HG02571 (cell line): ENCODE results near the gene TNNI2.

Experiments used
- ATAC-seq: cut with Tn5 transposase; IDR thresholded peaks from one replicate; pipeline ENCODE4 v1.9.1; 2021; ENCODE audit warnings: mild to moderate bottlenecking, moderate library complexity; ENCODE audit not compliant: unreplicated experiment

Gene TNNI2

DNA sequence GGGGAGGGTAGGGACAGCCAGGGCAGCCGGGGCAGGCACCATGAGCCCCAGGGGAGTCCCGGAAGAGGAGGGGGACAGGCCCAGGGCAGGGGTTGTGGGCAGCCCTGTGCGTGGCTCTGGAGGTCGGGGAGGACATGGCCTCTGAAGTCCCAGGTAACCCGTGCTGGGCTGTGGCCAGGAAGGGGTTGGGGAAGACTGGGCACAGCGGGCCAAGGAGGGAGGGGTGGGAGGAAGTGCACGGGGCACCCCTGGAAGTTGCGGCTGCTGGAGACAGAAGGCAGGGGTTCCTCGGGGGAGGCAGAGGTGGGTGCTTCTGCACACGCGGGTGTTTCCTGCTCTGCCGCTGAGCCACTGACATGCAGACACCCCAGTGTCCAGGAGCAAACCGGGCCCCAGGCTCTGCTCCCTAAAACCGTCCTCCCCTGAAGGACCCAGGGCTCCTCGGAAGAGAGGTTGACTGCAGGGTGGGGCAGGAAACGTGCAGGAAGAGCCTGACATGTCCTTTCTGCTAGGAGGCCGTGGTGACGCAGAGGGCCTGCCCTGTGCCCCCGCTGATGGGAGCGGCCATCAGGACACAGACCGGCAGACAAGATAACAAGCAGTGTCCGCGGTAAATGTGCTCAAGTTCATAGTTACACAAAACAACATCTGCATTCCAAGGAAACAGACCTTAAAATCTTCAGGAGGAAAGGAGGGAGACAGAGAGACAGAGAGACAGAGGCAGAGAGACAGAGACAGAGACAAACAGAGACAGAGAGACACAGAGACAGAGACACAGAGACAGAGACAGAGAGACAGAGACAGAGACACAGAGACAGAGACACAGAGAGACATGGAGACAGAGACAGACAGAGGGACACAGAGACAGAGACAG is 5.7 kb downstream of the TNNI2 start:
- ATAC-seq = no peak

DNA sequence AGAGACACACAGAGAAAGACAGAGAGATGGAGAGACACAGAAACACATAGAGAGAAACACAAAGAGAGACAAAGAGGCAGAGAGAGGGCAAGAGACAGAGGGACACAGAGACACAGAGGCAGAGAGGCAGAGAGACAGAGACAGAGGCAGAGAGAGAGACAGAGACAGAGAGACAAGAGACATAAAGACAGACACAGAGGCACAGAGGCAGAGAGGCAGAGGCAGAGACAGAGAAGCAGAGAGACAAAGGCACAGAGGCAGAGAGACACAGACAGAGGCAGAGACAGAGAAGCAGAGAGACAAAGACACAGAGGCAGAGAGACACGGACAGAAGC is 6.3 kb downstream of the TNNI2 start:
- no peak for ATAC-seq

DNA sequence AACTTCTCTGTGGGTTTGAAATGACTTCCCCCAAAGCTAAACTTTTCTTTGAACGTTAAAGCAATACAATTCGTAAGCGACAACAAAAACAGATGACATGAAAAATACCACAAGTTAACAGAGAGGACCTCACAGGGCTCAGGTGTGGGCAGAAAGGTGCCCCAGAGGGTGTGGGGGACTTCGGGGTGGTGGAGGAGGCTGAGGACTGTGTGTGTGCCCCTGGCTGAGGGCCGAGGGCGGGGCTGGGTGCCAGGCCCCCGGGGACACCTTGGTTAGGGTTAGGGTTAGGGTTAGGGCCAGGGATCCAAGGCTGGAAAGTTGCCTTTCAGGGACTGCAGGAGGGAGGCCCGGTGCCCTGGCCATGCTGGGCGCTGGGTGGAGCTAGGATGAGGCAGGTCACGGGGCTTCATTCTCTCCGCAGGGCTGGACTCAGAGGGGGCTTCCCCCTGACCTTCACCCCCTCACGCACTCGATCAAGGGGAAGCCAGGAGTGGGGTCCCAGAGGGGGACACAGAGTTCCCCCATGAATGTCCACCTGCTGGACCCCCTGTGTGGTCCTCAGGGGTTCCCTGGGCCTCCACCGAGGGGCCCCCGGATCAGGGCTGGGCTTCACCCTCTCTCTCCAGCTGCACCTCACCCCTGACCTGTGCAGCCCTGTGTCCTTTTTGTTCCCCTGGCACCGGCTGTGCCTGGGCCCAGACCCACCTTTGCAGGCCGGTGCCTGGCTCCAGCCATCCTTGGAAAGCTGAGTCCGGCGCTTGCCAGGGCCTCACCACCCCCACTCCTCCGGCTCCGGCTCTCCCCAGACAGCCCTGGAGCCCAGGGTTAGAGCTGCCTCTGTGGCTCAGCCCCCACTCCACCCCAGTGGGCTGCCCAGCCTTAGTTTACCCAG is 7.0 kb downstream of the TNNI2 start:
- no peak for ATAC-seq

DNA sequence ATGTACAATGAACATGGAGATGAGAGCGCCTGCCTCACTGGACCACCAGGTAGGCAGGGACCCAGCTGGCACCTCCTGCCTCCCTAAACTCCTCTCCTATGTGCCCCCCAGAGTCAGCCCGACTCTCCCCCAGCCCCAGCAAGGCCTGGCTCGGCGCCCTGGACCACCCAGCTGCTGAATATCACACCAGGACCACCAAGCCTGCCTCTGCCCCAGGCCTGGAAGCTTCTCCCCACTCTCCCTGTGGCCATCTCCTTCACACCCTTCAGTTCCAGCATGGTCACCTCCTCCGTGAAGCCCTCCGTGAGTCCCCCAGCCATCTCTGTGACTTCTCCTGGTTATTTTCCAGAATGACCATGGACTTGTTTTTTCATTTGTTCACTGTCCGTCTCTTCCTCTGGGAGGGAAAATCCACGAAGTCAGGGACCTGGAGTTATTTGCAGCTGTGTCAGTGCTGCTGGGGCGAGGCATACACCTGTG is 7.7 kb downstream of the TNNI2 start:
- no peak for ATAC-seq

DNA sequence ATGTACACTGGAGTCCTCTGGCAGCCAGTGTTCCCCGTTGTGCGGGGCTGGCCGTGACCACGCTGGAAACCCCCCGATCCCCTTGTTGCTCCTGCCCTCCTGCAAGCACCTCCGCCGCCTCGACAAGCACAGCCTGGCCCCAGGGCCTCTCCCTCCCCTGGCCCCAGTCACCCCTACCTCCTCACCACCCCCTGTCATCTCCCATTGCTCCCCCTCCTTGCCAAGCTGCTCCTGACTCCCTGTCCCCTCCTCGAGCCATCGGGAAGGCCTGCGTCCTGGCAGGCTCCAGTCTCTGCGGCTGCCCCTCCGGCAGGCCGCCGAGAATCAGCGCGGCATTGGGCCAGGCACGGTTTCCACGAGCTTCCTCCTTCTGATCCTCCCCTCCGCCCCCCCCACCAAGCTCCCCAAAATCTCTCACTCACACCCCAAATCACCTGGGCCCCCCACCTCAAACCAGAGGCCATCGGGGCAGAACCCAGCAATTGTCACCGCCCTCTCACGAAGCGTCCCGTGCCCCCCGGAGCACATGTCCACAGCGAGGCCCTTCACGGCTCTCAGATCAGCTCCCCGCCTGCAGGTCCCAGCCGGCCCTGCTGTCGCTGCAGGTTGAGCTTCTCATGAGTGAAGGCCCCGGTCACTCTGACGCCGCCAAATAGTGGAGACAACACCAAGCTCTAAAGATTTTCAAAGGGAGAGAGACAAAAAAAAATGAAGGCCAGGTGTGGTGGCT is 8.4 kb downstream of the TNNI2 start:
- no peak for ATAC-seq

DNA sequence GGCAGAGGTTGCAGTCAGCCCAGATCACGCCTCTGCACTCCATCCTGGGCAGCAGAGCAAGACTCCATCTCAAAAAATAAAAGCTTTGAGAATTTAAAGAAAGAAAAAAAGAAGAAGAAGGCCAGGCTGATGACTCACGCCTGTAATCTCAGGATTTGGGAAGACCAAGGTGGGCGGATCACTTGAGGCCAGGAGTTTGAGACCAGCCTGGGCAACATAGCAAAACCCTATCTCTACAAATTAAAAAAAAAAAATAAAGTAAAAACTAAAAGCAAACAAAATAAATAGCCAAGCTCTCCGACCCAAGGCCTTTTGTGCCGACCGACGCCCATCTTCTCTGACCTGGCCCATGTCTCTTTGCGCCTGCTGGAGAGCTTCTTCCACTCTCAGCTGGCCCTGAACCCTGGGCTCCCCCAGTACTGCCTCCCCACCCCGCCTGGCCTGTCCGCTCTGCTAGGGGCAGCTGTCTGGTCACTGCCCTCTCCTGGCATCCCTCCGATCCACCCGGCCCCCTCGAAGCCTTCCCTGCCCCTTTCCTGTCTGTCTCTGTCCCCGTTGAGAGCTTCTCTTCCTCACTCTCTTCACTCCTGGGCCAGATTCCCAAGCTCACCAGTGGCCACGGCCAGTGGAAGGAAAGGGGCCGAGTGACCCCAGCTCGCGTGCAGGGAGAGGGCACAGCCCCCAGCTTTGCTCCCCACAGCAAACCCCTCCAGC is 9.3 kb downstream of the TNNI2 start:
- no peak for ATAC-seq

DNA sequence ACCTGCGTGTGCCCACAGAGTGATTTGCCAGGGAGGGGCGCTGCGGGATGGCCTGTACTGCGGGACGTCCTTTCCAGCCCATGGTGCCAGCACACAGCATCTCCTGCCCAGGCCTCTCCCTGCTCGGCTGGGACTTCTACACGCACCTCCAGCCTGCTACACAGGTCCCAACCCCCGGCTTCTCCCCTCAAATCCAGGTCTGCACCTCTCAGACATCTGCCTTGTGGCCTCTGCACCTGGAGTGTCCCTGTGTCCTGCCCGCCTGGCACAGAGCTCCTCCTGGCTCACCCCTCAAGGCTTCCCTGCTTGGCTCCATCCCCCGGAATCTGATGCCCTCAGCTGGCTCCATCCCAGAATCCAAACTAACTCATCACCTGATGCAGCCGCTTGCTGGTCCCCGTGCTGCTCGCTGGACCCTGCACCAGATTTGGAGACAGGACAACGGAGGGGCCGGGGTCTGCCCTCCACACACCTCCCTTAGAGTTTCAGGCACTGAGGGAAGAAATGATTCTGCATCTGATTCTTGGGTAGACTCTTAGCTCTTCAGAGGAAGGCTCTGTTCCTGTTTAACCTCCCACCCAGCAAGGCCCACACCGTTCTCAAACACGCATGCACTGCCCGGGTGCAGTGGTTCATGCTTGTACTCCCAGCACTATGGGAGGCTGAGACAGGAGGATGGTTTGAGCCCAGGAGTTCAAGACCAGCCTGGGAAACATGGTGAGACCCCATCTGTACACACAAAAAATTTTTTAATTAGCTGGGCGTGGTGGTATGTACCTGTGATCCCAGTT is 10.1 kb downstream of the TNNI2 start:
- no peak for ATAC-seq

DNA sequence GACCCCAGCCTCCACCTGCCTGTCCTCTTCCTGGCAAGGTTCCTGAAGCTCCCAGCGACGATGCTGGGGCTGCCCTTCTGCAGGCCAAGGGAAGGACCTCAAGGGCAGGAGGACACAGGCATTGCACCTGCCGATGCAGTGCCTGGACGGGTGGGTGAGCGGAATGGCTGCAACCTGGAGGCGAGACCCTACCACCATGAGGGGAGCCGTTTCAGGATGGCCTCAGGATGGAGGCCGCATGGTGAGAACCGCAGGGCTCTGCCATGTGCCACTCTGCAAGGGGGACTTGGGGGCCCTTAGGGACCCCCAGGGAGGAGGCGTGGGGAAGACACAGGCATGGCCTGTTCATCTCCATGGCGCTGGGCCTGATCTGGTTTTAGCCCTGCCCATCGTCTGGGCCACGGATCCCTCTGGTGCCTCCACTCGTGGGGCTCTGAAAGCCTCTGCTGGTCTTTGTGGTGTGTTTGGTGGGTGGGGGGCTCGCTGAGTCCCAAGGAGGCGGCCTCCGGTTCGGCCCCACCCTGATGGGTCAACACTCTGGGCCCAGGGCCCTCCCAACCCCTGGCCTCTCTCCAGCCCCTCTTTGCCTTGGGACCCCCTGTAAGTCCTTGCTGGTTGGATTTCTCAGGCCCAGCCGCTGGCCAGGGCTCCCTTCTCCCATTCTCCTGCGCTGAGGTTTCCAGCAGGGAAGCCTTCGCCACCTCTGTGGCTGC is 12.8 kb downstream of the TNNI2 start:
- ATAC-seq = no peak

DNA sequence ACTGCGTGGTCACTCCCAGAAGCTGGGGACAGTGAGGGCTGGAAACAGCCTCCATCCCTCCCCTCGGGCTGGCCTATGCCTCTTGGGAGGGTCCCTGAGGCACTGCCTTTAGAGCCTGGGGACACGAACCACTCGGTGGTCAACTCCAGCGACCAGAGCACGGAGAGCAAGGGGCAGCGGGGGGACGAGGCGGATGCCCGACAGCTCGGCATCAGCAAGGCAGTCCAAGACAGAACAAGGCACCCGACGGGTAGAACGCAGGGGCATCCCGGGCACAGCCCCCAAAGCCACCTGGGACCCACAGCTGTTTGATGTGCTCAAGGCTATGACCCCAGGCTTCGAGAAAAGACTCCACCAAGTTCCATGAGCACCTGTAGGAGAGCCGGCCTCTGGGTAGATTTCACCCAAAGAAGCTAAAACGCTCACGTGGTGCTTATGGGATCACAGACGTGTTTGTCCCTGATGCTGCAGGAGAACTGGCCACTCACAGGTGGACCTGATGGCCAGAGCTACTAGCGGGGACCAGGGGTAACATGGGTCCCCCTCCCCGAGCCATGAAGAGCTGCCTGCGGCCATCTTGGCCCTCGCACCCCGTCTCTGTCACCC is 13.6 kb downstream of the TNNI2 start:
- no peak for ATAC-seq

DNA sequence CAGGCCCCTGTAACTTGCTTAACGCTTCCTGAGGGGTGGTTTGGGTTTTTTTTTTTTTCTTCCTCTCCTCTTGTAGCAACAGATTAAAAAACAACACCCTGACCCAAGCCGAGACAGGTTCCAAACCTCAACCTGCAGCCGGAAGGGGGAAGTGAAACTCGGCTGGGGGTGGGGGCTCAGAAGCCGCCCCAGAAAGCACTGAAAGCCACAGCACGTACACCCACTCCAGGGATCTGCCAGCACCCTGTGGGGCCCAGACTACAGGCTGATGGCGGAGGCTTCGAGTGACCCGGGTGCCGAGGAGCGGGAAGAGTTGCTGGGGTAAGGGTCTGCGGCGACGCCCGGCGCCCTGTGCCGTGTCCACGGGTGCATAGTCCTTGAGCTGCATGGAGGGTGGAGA is 14.1 kb downstream of the TNNI2 start, which contains the start of gene LSP1:
LSP1 (plus strand) TSS at position 208 of the 400 bp plus-strand sequence; CDS start at position 269, 61 bp downstream.
- ATAC-seq = peak; percentile 41

DNA sequence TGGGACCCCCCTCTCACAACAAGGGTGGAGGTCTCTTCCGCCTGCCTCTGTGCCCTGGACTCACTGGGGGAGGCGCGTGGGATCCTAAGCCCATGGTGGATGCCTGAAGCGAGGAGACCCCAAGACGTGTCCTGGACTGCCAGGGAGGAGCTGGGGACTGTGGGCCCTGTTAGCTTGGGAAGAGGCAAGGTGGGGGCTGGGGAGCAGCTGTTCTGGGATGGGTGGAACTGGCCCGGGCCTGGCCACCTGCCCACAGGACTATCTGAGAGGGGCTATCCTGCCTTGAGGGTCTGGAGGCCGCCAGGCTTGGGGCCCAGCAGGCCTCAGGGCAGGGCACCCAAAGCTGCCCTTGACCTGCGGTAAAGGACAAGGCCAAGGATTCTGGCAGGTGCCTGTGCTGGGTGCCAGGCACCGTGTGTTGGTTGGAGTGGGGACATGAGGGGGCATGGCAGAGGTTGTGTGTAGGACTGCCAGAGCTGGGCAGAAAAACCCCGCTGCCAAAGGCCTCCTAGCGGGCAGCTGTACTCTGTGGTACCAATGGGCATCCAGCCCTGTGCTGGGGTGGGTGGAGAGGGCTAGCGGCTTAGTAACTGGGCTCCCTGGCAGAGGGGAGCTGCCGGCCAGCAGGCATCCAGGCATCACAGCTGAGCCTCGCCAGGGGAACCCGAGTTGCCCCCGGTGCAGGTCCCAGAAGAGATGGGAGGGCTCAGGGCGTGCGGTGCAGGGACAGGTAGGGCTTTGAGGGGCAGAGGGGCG is 14.8 kb downstream of the TNNI2 start:
- ATAC-seq = no peak

DNA sequence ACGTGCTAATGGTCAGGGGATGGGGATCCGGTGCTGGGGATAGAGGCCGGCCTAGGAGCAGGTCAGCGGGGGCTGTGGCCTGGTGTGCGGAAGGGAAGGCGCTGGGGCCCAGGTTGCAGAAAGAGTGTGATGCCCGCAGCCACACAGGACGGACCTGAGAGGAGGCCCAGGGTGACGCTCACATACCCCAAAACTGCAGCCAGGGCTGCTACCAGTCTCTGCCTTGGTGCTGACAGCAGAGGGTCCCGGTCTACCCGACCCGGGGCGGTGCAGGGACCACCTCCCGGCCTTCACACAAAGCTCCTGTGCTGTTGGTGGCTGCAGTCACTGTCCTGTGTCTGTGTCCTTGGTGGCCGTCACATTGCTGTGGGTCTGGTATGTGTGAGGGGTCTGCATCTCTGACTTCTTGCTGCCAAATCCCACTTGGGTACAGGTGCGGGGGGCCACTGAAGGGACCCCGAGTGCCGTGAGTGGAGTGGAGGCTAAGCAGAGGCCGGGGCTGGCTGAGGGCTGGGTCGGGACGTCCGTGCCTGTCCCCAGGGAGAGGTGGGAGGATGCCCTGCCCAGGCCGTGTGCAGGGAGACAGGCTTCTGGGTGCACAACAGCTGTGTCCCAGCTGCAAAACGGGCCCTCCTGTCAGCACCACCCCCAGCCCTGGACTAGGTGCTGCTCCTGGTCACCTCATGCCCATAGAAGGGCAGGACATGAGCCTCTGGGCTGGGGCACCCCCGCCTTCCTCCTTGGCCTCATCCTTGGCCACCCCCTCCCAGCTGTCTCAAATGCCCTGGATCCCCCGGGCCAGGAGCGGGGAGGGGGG is 15.6 kb downstream of the TNNI2 start:
- ATAC-seq = peak; percentile 31

DNA sequence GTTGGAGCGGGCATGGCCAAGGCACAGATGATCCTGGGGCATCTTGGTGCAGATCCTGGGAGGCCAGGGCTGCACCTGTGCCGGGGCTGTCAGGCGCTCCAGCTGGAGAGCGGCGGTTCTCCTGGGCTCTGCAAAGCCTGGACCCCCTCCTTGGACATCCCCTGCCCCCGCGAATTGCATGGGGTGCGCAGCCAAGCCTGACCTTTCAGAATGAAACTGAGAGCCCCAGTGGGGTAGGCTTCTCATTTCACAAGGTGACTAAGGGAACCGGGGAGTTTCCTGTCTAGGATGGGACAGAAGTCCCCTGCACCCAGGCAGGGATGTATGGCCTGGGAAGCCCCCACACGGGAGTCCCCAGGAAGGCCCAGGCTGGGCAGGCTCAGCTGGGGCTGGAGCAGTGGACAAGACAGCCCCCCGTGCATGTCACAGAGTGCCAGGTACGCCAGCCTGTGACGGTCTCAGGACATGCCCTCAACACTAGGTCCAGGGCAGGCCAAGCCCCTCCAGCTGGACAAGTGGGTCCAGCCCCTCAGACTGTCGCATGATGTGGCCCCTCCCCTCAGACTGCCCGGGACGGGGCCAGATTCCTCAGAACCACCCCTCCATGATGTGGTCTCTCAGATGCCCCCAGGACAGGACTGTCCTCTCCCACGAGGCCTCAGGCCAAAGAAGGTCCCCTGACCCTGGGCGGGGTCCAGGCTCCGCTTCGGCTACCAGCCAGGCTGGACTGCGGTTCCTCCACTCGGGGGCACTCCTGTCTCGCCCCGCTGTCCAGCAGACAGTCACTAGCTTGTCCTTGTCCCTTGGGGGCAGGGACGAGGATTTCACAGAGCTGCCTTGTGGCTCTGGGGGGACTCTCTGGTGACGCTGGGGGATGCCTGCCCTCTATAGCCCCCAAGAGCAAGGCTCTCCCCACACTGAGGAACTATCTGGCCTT is 16.4 kb downstream of the TNNI2 start:
- peak; percentile 27 for ATAC-seq

DNA sequence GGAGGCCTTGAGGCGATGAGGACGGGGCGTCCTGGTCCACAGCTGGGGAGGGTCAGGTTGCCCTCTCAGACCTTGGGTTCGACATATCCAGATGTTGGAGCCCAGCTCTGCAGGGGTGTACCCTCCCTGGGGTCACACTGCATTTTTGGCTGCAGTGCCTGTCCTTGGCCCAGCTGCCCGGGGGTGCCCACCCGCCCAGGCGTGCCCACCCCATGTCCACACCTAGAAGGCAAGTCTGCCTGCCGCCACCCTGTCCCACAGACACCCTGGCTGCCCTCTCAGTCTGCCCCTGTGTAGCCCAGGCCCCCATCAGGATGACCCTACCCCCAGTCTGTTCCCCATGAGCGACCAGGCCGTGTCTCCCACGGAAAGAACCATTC is 17.1 kb downstream of the TNNI2 start:
- no peak for ATAC-seq

DNA sequence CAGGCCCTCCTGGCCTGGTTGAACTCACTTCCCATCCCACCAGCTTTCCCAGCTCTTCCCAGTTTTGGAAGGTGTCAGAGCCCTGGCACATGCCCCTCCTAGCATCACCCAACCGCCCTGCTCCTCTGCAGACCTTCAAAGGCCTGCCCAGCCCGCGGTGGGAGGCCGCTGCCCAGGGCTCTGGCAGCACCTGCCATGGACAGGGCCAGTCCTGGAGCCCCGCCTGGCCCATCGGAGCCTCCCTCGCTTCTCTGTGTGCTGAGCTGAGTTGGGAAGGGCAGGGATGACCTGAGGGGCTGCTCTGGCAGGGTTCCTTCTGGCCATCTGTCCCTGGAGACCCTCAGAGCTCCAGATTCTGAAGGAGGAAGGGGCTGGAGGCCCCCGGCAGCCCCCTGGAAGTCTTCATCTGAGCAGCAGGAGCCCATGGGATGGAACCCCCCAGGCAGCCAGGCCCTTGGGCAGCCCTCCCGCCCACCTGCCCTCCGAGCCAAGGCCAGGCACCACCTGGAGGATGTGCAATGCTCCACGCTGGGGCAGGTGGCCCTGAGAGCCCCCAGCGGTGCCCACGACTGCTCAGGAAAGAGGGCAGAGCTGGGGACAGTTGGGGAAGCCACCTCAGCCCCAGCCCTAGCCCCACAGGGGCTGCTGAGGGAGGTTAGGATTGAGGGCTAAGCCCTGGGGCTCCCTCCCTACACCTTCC is 17.7 kb downstream of the TNNI2 start:
- ATAC-seq = no peak
